GM21423 (cell line): Measurements from ENCODE around the gene GAPDH.
"Not testable (repeated sequence)": the region's sequence is repeated elsewhere in the genome, so short reads cannot be mapped to it uniquely, and the experiment has no call there.

Source experiments
- ATAC-seq: cut with Tn5 transposase; IDR thresholded peaks from one replicate; pipeline ENCODE4 v1.9.1; 2021; ENCODE audit warnings: mild to moderate bottlenecking, moderate library complexity; ENCODE audit not compliant: unreplicated experiment

The GAPDH gene

DNA sequence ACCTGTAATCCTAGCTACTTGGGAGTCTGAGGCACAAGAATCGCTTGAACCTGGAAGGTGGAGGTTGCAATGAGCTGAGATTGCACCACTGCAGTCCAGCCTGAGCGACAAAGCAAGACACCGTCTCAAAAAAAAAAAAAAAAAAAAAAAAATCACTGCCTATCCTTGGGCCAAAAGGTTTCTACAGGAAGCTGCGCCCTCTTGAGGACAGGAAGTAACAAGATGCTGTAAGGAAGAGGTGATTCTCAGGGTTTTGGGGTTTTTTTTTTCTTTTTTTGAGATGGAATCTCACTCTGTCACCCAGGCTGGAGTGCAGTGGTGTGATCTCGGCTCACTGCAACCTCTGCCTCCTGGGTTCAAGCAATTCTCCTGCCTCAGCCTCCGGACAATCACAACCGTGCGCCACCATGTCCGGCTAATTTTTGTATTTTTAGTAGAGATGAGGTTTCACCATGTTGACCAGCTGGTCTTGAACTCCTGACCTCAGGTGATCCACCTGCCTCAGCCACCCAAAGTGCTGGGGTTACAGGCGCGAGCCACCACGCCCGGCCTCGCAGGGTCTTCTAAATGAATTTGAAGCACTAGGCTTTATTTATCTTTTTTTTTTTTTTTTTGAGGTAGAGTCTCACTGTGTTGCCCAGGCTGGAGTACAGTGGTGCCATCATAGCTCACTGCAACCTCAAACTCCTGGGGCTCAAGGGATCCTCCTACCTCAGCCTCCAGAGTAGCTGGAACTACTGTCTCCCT, 23.9 kb downstream of the GAPDH start:
- not testable (repeated sequence) for ATAC-seq

GRCh38 chr12:6559500-6559899, 25.2 kb downstream of the GAPDH start:
- no peak for ATAC-seq

GRCh38 chr12:6560501-6561205, 26.3 kb downstream of the GAPDH start:
- no peak for ATAC-seq

- ATAC-seq: no peak
These were observed 28.6 kb downstream of the GAPDH start for GRCh38 chr12:6562881-6563280.

DNA sequence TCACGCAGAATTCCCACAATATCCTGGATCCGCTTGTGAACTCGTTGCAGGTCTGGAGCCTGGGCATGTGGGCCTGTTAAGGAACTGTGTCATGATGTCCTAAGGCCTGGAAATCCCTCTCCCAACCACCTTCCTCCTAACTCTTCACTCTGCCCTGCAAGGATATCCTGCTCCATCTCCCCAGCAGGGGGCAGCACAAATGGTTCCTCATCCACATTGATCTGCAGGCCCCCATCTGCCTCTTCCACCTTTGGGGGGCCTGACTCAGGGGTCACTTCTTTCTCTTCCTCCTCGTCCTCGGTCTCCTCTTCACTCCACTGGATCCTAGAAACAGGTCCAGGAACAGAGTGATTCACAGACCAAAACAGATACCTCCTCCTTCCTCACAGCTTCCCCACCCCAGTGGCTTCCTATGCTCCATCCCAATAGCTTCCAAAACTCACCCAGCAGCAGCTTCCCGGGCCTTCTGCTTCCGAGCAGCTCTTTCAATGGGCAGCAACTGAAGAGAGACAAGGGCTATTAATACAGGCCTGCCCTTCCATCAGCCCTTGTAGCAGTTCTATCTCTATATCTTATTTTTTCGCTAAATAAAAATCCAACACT, 29.2 kb downstream of the GAPDH start:
- ATAC-seq: no peak

GRCh38 chr12:6567112-6567670, 32.9 kb downstream of the GAPDH start:
- ATAC-seq: no peak

DNA sequence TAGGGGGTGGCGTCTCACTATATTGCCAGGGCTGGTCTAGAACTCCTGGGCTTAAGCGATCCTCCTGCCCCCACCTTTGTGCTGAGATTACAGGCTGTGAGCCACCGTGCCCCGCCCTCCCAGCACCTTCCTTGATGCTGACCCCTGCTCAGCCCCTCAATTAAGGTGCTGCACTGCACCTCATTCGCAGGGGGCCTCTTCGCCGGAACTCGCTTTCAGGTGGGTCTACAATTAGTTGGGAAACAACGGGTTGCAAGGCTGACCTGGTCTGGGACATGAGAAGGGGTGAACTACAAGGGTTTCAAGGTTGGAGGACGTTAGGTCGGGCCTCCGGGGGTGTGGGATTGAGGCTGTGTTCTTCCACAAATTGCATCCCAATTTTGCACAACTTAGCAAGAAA, 35.0 kb downstream of the GAPDH start:
- ATAC-seq: no peak

DNA sequence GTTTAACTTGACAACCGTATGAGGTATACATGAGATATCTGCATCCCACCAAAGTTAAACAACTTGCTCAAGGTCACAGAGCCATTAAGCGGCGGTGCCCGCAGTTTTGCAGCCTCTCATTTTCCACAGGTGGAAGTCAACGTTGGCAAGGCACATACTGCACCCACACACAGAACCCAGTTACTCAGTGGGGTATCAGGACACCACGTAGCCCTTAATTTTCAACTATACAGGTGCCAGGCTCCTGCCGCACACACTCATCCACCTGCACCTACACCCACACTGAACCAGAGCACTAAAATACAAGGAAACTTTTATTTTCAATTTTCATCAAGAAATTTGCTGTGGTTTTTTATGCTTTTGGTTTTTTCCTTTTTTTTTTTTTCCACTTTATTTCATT, 35.5 kb downstream of the GAPDH start:
- no peak for ATAC-seq

GRCh38 chr12:6570264-6570887, 36.1 kb downstream of the GAPDH start:
- ATAC-seq: no peak

DNA sequence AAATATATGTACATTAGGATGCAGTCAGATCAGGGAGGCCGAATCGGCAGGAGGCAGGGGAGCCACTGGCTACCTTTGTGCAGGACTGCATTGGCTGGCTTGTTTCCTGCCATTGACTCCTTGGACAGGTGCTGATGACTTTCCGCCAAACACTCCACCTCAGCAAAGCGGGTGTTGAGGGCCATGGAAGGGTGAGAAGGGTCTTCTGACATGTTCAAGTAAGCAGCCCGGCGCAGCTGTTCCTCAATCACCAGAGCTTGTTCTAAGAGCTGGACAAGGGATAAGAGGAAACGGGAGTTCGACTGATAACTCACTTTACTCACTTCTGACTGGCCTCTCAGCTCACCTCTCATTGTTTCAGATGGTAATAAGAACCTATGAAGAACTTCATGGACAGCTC, 38.7 kb downstream of the GAPDH start:
- no peak for ATAC-seq

DNA sequence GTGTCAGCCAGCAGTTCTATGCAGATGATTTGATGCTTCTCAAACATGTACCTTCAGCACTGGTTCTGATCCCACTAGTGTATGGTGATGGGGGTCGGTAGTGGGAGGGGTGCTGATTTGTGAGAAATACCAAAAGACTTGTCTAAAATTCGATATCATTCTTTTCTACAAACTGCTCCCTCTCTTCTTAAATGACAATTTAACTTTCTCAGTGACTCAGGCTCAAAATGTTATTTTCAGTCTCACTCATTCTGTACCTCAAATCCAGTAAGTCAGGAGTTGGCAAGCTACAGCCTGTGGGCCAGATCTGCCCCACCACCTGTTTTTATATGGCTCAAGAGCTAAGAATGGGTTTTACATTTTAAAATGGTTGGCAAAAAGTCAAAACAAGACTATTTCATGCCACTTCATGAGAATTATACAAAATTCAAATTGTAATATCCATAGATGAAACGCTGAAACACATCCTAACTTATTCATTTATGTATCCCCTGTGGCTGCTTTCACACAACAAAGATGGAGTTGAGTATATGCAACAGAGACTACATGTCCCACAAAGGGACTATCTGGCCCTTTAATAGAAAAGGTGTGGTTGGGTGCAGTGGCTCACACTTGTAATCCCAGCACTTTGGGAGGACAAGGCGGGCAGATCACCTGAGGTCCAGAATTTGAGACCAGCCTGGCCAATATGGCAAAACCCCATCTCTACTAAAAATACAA, 40.4 kb downstream of the GAPDH start:
- no peak for ATAC-seq

GRCh38 chr12:6575648-6576047, 41.3 kb downstream of the GAPDH start:
- no peak for ATAC-seq

GRCh38 chr12:6582196-6582595, 47.9 kb downstream of the GAPDH start:
- no peak for ATAC-seq

DNA sequence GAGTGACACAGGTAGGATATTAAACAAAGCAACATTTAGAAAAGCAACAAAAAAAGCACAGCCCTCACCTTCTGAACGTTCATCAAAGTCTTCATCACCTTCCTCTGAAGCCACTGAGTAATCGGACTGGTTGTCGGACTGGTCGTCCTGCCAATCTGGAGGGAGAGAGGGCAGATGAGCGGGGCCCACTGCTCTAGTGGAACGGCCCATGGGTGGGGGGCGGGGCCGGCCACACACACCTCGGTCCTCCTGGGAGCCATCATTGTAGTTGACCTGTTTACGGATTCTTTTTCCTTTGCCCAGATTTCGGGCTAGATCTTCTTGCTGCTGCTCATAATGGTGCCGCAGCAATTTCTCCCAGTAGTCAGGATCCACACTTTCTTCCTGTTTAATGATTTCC, 48.6 kb downstream of the GAPDH start:
- ATAC-seq: no peak

- ATAC-seq: no peak
These were observed 50.0 kb downstream of the GAPDH start for GRCh38 chr12:6584293-6584692.

GRCh38 chr12:6586569-6586968, 52.3 kb downstream of the GAPDH start:
- not testable (repeated sequence) for ATAC-seq
